SKM-1 treated with dmso at 0.1 percent for 144 hours (cell line): ENCODE results near the gene ZNF608.

Source experiments
- DNase-seq: peaks from one replicate; lab custom pipeline; 2025; ENCODE audit not compliant: unreplicated experiment; lab: John Stamatoyannopoulos, UW

ZNF608 gene

DNA sequence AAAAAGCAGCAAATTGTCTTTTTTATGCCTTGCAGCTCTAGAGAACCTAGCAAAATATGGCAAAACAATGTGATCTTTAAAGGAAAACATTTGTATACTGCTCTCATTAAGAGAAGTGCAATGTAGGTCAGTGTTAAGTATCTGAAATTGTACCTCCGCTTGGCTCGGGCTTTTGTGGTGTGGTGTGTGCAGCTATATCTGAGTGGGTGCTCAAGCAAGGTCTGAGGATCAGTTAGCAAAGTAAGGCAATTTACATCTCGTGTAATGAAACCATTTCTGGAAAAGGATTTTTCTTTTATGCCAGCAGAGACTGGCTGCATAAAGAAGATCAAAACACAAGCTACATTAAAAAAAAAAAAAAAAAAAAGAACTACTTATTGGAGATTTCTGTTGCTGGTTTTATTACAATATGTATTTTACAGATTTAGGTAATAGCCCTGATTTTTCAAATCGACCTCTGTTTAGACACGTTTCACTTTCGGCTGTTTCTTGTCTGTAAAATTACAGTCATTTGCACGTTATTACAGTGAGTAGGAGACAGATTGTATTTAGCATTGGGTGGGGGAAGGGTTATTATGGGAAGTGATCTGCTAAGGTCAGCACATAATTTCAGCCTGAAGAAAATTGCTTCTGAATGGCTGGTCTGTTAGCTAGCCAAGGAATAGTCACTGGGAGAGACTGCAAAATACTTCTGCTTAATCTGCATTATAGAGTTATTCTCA lies 7.9 kb upstream of the ZNF608 start:
- DNase-seq = no peak

DNA sequence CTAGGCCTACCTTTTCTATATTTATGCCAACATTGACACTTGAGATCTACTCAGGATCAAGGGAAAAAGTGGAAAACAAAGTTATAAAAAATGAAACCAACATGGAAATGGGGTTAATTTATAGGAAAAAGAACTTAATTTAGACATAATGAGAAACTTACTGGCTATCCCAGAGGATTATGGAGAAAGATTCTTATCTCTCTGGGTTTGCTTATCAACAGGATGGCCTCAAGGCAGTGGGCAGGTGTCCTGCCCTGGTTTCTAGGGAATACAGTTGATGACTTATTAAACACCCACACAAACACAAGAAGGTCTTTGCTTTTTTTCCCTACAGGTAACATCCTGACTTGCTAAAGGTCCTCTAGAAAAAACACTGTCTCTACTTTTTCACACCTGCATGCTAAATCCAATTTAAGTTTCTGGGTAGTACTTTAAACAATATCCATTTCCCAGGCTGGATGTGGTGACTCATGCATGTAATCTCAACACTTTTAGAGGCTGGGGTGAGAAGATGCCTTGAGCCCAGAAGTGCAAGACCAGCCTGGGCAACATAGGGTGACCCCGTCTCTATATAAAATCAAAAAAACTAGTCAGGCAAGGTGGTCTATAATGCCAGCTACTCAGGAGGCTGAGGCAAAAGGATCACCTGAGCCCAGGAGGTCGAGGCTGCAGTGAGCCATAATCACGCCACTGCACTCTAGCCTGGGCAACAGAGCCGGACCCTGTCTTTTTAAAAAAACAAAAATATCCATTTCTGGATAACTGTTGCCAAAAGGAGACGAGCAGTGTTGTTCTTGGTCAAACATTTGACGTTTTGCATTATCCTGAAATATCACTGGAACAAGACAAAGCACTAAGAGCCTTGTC lies 6.6 kb upstream of the ZNF608 start:
- no peak for DNase-seq

DNA sequence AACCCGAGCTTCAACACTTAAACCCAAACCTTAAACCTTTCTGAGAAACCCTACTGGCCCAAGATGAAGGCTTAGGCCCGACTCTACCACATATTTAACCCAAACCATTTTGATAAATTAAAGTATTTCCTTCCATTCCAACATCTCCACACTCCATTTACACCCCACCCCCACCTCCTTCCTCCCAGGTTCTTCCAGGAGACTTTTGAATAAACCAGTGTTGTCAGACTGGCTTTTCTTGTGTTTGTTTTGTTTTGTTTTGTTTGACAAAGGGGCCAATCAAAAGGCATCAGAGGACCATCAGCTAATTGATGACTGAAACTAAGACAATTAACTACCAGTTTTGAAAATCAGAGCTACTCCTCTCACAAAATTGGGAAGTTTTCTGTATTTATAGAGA lies 4.6 kb upstream of the ZNF608 start:
- DNase-seq = no peak

- peak; percentile 60 for DNase-seq
These were observed 2.5 kb upstream of the ZNF608 start for GRCh38 chr5:124748687-124749594.

- DNase-seq = peak; percentile 45
These were observed 1.6 kb upstream of the ZNF608 start for GRCh38 chr5:124747791-124748686.

DNA sequence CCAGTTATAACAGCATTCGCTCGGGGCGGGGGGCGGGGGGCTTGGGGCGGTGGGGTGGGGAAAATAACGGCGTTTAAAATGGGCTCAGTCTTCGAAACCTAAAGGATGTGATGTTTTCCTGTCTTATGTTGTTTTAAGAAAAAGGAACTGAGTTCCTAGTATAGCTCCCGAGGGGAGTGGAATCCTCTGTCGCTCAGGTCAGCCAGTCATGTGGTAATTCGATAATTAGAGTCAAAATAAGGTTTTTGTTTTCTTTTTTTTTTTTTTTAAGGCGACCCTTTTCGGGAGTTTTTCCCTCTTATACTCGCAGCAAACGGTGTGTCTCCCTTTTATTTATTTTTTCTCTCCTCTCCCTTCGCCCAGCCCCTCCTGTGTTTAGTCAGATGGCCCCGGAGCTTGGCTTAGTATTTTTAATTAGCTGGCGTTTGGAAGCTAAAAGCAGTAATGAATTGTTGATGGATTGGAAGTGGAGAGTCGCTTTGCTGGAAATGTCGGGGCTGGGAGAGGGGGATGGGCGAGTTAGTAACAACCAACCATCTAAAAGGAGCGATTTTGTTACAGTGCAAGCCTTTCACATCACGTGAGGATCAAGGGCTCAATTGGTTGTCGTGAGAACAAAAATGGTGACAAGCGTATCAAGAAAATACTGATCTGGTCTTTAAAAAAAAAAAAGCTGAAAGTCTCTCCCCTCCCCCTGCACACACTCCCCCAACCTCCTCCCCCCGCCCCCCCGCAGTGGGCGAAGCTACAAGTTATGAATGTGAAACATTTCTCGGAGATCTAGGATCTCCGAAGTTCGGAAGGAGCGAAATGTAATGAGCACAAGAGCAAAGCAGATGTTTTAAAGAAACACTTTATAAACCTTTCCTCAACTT lies 714 bp upstream of the ZNF608 start:
- DNase-seq = peak; percentile 9

- no peak for DNase-seq
These were observed 1.2 kb downstream of the ZNF608 start for GRCh38 chr5:124745007-124745927.

- DNase-seq = no peak
These were observed 2.1 kb downstream of the ZNF608 start for GRCh38 chr5:124744170-124744971.

GRCh38 chr5:124743602-124744169 lies 2.8 kb downstream of the ZNF608 start:
- no peak for DNase-seq

DNA sequence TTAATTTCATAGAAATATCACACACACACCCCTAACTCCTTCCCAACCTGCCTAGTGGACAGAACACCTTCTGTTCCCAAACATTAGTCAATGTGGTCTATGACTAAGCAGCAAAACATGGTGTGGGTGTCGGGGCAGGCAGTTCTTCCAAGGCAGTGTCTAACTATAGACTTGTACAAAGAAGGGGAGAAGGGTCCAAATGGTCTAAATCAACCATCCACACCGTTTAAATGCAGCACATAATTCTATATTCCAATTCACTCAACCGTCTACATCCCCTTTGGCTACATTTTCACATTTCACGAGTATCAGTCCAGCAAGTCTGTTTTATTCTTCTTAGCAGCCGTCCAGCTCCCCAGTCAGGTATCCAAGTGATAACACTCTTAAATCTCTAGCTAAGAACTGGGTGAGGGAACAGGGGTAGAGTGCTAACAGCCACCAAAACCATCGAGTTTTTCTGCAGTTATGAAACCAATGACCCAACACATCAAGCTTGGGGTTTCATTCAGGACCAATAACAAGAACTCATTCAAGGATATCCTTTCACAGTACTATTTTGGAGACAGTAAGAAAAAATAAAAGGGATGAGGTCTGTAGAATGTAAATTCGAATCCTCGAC lies 3.3 kb downstream of the ZNF608 start:
- no peak for DNase-seq

DNA sequence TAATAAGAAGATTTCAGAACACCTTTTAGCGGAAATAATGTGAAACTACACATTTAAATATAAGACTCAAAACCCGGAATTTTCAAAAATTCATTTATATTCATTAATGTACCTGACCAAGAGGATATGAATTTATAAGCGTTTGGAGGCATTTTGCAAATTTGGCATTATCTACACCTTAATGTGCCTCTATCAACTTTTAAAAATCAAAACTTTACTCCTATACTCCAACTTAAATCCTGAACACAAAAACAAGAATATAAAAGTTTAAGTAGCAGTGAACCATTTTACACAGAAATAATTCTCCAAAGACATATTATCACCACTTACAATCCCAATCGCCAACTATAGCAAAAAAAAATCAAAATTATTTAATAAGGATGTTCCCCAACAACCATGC lies 3.9 kb downstream of the ZNF608 start:
- no peak for DNase-seq

DNA sequence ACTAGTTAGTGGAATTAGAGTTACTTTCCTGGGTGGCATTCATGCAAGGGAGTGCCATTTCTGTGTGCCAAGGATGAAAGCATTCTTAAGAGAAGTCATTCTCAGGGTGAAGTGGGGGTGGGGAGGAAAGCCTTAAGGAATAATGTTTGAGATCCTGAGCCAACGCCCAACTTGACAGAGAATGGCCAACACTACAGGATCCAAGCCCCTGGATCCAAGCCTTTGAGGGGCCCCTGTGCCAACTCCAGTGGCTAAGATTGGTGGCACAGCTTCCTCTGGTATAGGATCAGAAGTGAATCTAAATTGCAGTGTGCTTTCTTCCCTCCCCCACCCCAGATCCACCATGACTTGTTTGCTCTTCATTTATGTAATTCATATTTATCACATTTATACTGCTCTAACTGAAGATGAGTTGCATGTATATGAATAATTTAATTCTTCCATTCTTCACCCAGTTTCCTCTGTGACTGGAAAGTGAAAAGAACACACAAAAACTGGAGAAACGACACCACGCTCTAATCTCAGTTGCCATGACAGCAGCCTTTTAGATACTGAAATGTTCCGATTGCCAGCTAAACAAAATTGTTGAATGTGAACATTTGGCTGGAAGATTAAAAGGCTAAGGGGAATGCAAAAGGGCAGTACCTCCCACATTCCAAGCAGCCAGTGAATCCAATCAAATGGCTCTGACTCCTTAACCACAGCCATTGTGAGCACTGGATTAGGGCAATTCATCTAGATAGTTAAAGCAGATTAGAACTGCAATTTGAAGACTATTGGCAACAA lies 4.5 kb downstream of the ZNF608 start:
- no peak for DNase-seq

DNA sequence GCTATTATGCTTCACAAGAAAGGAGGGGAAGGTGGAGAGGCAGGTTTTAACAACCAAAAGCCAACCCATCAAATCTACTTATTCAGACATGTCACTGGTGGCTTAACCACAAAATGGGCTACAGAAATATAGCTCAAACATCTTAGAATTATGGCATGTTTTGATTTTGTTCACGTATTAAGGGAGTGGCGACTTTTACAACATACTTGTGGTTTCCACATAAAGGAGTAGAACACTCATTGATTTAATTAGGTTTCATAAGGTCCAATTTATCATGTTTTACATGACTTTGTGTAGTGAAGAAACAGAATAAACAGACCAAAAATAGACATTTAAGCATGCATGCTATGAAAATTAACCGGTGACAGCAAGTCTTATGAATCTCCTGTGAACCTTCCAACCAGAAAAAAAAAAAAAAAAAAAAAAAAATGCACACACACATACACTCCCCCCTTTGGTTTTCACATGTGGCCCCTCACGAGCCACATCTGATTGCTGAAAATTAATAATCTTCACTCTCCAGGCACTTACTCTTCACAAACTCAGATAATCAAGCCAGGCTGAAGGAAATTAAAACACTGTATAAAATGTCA lies 5.4 kb downstream of the ZNF608 start:
- DNase-seq = no peak

DNA sequence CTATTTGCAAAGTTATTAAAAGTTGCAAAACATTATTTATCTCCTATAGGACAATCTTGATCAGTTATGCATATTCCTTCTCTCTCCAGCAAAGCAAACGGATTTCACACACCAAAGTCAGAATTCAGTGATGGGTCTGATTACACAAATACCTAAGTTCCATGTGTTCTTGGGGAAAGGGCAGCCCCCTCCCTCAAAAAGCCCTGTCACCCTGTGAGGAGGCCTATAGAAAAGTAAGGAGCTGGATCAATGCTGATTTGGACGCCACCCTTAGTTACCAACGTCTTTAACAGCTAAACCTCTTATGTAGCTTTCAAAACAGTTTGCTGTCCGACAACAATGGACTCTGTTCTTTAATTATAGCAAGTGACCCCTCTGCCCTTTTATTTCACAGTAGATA lies 6.4 kb downstream of the ZNF608 start:
- DNase-seq = no peak

DNA sequence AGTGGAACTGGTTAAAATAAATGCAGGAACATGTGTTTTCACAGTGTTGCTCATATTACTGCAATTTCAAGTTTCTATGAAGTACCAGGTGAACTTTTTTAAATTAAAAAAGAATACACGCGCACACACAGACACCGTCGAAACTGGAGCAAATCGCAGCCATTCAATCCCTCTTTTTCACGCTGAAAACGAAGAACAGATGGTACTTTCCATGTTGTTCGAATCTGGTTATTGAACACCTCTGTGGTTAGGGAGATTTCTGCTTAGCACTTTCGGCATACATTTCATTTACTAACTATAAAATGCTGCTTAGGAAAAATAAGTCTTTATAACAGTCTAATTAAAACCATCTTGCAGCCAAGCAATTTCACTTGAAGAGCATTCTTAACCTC lies 6.8 kb downstream of the ZNF608 start:
- no peak for DNase-seq
